Prostate gland (tissue), 2 donors: ENCODE data around the gene ELF2. TPM values are rescaled to one million over a fixed set of nuclear protein-coding genes. Genes with fewer than 3 reads are reported as not detected.
"Not testable (repeated sequence)": the region's sequence is repeated elsewhere in the genome, so short reads cannot be mapped to it uniquely, and the experiment has no call there.

Experiments
- DNase-seq: peaks from one replicate; pipeline ENCODE4 v3.0.0-alpha.2; 2019; ENCODE audit warnings: low spot score
- H3K27ac ChIP-seq, 2 donors: fragments of 200-600 bp; sonication (generic); 2 replicates each; pipeline ENCODE4 v1.5.1; 2017 to 2019
- H3K27me3 ChIP-seq: fragments of 200-600 bp; sonication (generic); replicated peaks from 2 replicates; pipeline ENCODE4 v1.5.1; 2019; ENCODE audit not compliant: insufficient read depth
- H3K36me3 ChIP-seq, 2 donors: fragments of 200-600 bp; sonication (generic); 1 replicate in 1 of 2; 2 replicates in 1 of 2; pipeline versions ENCODE4 v1.5.1 to v1.8.1; 2017 to 2019
- H3K4me1 ChIP-seq: fragments of 200-600 bp; sonication (generic); replicated peaks from 2 replicates; pipeline ENCODE4 v1.5.1; 2019
- H3K4me3 ChIP-seq, 2 donors: fragments of 200-600 bp; sonication (generic); 2 replicates each; pipeline ENCODE4 v1.5.1; 2017 to 2019
- H3K9me3 ChIP-seq: fragments of 200-600 bp; sonication (generic); 2 replicates; pipeline ENCODE4 v1.5.1; 2017
- CTCF ChIP-seq, 4 experiments: fragments of 200-600 bp in 2 of 4; fragments of 450-650 bp in 2 of 4; sonication (generic) in 2 of 4; IDR thresholded peaks; 1 replicate in 3 of 4; 2 replicates in 1 of 4; pipeline ENCODE4 v1.5.1; 2016 to 2019; ENCODE audit warnings: antibody characterized with exemption in 4 of 4, mild to moderate bottlenecking in 2 of 4, moderate library complexity in 2 of 4
- POLR2A ChIP-seq: fragments of 450-650 bp; IDR thresholded peaks from one replicate; pipeline ENCODE4 v1.6.1; 2016; ENCODE audit warnings: antibody characterized with exemption, mild to moderate bottlenecking
- POLR2AphosphoS5 ChIP-seq: sonication (generic); formaldehyde crosslinking; IDR thresholded peaks from one replicate; pipeline ENCODE4 v1.6.1; 2017; ENCODE audit warnings: antibody characterized with exemption
- WGBS: methylation state at CpG from one replicate; pipeline ENCODE4 v1.1.5; 2018; 5-methylcytosine and 5-hydroxymethylcytosine counted together
- intact Hi-C: fragments of 100-400 bp; cut with DNase I; formaldehyde crosslinking; loops from one replicate; pipeline ENCODE4 v1.14.2; 2022
- total RNA-seq, 2 donors: library from RNA; depleted of rRNA; stranded (reverse); fragments of >200 nt; gene quantifications; one replicate each; pipeline ENCODE4 v1.1.0, GENCODE V29; 2016

The ELF2 gene
- total RNA-seq, 2 donors from 2014 or later, result 53.2 to 61.7 TPM

- H3K4me3 ChIP-seq, result no peak overlapping the region
- no peaks in the 10 kb centered on the region for H3K36me3 ChIP-seq
- TF ChIP-seq CTCF (IDR thresholded peaks at IDR 0.05), result no peak
- no peak for TF ChIP-seq POLR2A
- TF ChIP-seq POLR2AphosphoS5, result no peak
- H3K4me1 ChIP-seq, result no peaks in the 10 kb centered on the region
- H3K9me3 ChIP-seq, result no peaks in the 10 kb centered on the region
- H3K27ac ChIP-seq, result no peak overlapping the region
- intact Hi-C loops, result no loop called here
- no peak for DNase-seq
- no peaks in the 10 kb centered on the region for H3K27me3 ChIP-seq
- 99% methylated on average over 3 of the region's 3 CpGs for WGBS
Measured at GRCh38 chr4:139129206-139129605, 47.8 kb downstream of the ELF2 start.

GRCh38 chr4:139126898-139127297 lies 50.1 kb downstream of the ELF2 start:
- no peaks in the 10 kb centered on the region for H3K36me3 ChIP-seq
- no peaks in the 10 kb centered on the region for H3K27me3 ChIP-seq
- DNase-seq, result no peak
- H3K9me3 ChIP-seq, result no peaks in the 10 kb centered on the region
- WGBS, result 64% methylated on average over 3 of the region's 3 CpGs
- no peak overlapping the region for H3K27ac ChIP-seq
- H3K4me3 ChIP-seq, result no peak overlapping the region
- intact Hi-C loops, result no loop called here
- H3K4me1 ChIP-seq, result no peaks in the 10 kb centered on the region
- no peak for TF ChIP-seq POLR2AphosphoS5
- TF ChIP-seq POLR2A, result no peak
- TF ChIP-seq CTCF (IDR thresholded peaks at IDR 0.05), result no peak

- WGBS, result 98% methylated on average over 2 of the region's 2 CpGs
- no peaks in the 10 kb centered on the region for H3K27me3 ChIP-seq
- no peaks in the 10 kb centered on the region for H3K36me3 ChIP-seq
- H3K4me1 ChIP-seq, result no peaks in the 10 kb centered on the region
- H3K4me3 ChIP-seq, result no peak overlapping the region
- no peak overlapping the region for H3K27ac ChIP-seq
- DNase-seq, result no peak
- H3K9me3 ChIP-seq, result no peaks in the 10 kb centered on the region
- no peak for TF ChIP-seq POLR2A
- intact Hi-C loops, result no loop called here
Measured at GRCh38 chr4:139123910-139124309, 53.1 kb downstream of the ELF2 start.

- H3K36me3 ChIP-seq, result no peaks in the 10 kb centered on the region
- TF ChIP-seq POLR2A, result no peak
- TF ChIP-seq CTCF (IDR thresholded peaks at IDR 0.05), result no peak
- no peak for TF ChIP-seq POLR2AphosphoS5
- H3K27me3 ChIP-seq, result no peaks in the 10 kb centered on the region
- 97% methylated on average over 1 of the region's 1 CpG for WGBS
- no peaks in the 10 kb centered on the region for H3K4me1 ChIP-seq
- no peak overlapping the region for H3K4me3 ChIP-seq
- no peak for DNase-seq
- no peak overlapping the region for H3K27ac ChIP-seq
- no peaks in the 10 kb centered on the region for H3K9me3 ChIP-seq
- intact Hi-C loops, result no loop called here
Measured at GRCh38 chr4:139118365-139118764, 58.7 kb downstream of the ELF2 start.

GRCh38 chr4:139115226-139115625 lies 61.8 kb downstream of the ELF2 start:
- Histone ChIP-seq H3K27ac (no peak overlapping the region), H3K27me3 (no peaks in the 10 kb centered on the region), H3K4me3 (no peak overlapping the region), H3K4me1 (no peaks in the 10 kb centered on the region), H3K36me3 (no peaks in the 10 kb centered on the region), H3K9me3 (no peaks in the 10 kb centered on the region)
- DNase-seq, result no peak
- TF ChIP-seq POLR2A, result no peak
- no peak for TF ChIP-seq POLR2AphosphoS5
- TF ChIP-seq CTCF (IDR thresholded peaks at IDR 0.05), result no peak
- 95% methylated on average over 27 of the region's 44 CpGs for WGBS
- intact Hi-C loops, result no loop called here

- H3K27me3 ChIP-seq, DNase-seq, intact Hi-C loops, H3K9me3 ChIP-seq, H3K36me3 ChIP-seq, H3K4me3 ChIP-seq, H3K27ac ChIP-seq, H3K4me1 ChIP-seq: not testable (repeated sequence)
- 97% methylated on average over 18 of the region's 18 CpGs for WGBS
Measured at GRCh38 chr4:139114795-139115194, 62.2 kb downstream of the ELF2 start.
